Keratinocyte (primary cell): ENCODE data around the gene GJC1. TPM values are rescaled to one million over a fixed set of nuclear protein-coding genes. Genes with fewer than 3 reads are reported as not detected.
A peak's percentile ranks its signal among the peaks of the same experiment; 100 is the strongest.

Experiments
- DNase-seq: peaks from one replicate; pipeline ENCODE4 v3.0.0-alpha.2; 2011; ENCODE audit warnings: low read depth, missing footprints, low spot score
- FAIRE-seq: peaks from 2 replicates; lab custom pipeline; 2011; peaks lifted over from hg19 to GRCh38; lab: Jason Lieb, UNC
- H2AFZ ChIP-seq: 2 replicates; pipeline ENCODE4 v1.6.0; 2012; ENCODE audit warnings: low read length, control low read depth, inconsistent platforms; ENCODE audit not compliant: control insufficient read depth
- H3K27ac ChIP-seq: 2 replicates; pipeline ENCODE4 v1.5.1; 2011; ENCODE audit warnings: low read length; ENCODE audit not compliant: control insufficient read depth, insufficient read depth
- H3K27me3 ChIP-seq: 3 replicates; pipeline ENCODE4 v1.6.0; 2011; ENCODE audit warnings: low read length; ENCODE audit not compliant: control insufficient read depth, insufficient read depth; ENCODE audit errors: extremely low read depth
- H3K36me3 ChIP-seq, 2 experiments: 2 replicates in 1 of 2; 3 replicates in 1 of 2; pipeline ENCODE4 v1.5.1; 2011; ENCODE audit warnings: low read length in 2 of 2, mild to moderate bottlenecking in 1 of 2; ENCODE audit not compliant: control insufficient read depth in 2 of 2, insufficient read depth in 2 of 2; ENCODE audit errors: extremely low read depth in 1 of 2
- H3K4me1 ChIP-seq: 3 replicates; pipeline ENCODE4 v1.5.1; 2011; ENCODE audit warnings: low read length; ENCODE audit not compliant: control insufficient read depth, insufficient read depth; ENCODE audit errors: extremely low read depth
- H3K4me2 ChIP-seq: 3 replicates; pipeline ENCODE4 v1.6.0; 2011; ENCODE audit warnings: low read depth, low read length; ENCODE audit not compliant: control insufficient read depth, insufficient read depth; ENCODE audit errors: extremely low read depth
- H3K4me3 ChIP-seq, 3 experiments: fragments of 200-600 bp in 1 of 3; sonication (generic) in 1 of 3; 2 replicates in 2 of 3; 3 replicates in 1 of 3; pipeline ENCODE4 v1.5.1; 2011 to 2016; ENCODE audit warnings: low read length in 3 of 3, mild to moderate bottlenecking in 3 of 3, control low read depth in 2 of 3, inconsistent platforms in 1 of 3, low read depth in 1 of 3, mixed read lengths in 1 of 3, mixed run types in 1 of 3, moderate library complexity in 1 of 3; ENCODE audit not compliant: control insufficient read depth in 2 of 3, insufficient read depth in 2 of 3; ENCODE audit errors: extremely low read depth in 1 of 3
- H3K79me2 ChIP-seq: 2 replicates; pipeline ENCODE4 v1.6.0; 2012; ENCODE audit warnings: low read length; ENCODE audit not compliant: control insufficient read depth, insufficient read depth
- H3K9ac ChIP-seq: 3 replicates; pipeline ENCODE4 v1.6.0; 2011; ENCODE audit warnings: low read length; ENCODE audit not compliant: control insufficient read depth, insufficient read depth; ENCODE audit errors: extremely low read depth
- H3K9me1 ChIP-seq: 3 replicates; pipeline ENCODE4 v1.6.0; 2011; ENCODE audit warnings: low read length; ENCODE audit not compliant: control insufficient read depth, insufficient read depth; ENCODE audit errors: extremely low read depth
- H3K9me3 ChIP-seq: 2 replicates; pipeline ENCODE4 v1.5.1; 2012; ENCODE audit warnings: low read depth, low read length; ENCODE audit not compliant: control insufficient read depth
- H4K20me1 ChIP-seq: 3 replicates; pipeline ENCODE4 v1.6.0; 2011; ENCODE audit warnings: low read length; ENCODE audit not compliant: control insufficient read depth, insufficient read depth; ENCODE audit errors: extremely low read depth
- EZH2 ChIP-seq: IDR thresholded peaks from one replicate; pipeline ENCODE4 v1.6.1; 2012; ENCODE audit warnings: inconsistent platforms, mild to moderate bottlenecking, low read length, moderate library complexity
- dilution Hi-C: fragments of 300-500 bp; cut with MboI; formaldehyde crosslinking; loops from one replicate; pipeline ENCODE4 v1.7.0; 2020; ENCODE audit warnings: low sequenced_read_pairs; ENCODE audit not compliant: extremely low pct_ligation_motif_present
- polyA minus RNA-seq, 3 experiments: library from RNA; depleted of rRNA, polyadenylated mRNA; stranded (reverse); fragments of >200 nt; gene quantifications; 1 replicate in 1 of 3; 2 replicates in 1 of 3; 3 replicates in 1 of 3; pipeline ENCODE4 v1.2.3, GENCODE V29; 2011
- polyA plus RNA-seq, 5 experiments: library from polyadenylated mRNA; depleted of rRNA in 3 of 5; stranded (reverse) in 3 of 5; stranded (forward) in 1 of 5; unstranded in 1 of 5; fragments of >200 nt; gene quantifications; 1 replicate in 1 of 5; 2 replicates in 3 of 5; 3 replicates in 1 of 5; pipeline versions ENCODE4 v1.2.1 to v1.2.3, GENCODE V29; 2011 to 2012; ENCODE audit warnings: missing spikeins in 2 of 5, low read depth in 1 of 5, low replicate concordance in 1 of 5
- TF ChIP-seq, protein P1 (sequence below), 3 experiments: IDR thresholded peaks in 1 of 3; conservative IDR thresholded peaks in 1 of 3; optimal IDR thresholded peaks in 1 of 3; 2 replicates in 2 of 3; 3 replicates in 1 of 3; pipeline versions ENCODE3 to v1.5.1; 2011; ENCODE audit warnings: low read length in 3 of 3, mild to moderate bottlenecking in 3 of 3, moderate library complexity in 2 of 3, control low read depth in 1 of 3, inconsistent platforms in 1 of 3; ENCODE audit not compliant: insufficient read depth in 2 of 3; ENCODE audit errors: extremely low read depth in 1 of 3

The GJC1 gene
- polyA plus RNA-seq = 6.5 to 17.1 TPM (median 11.1 TPM) in 3 replicates
- polyA plus RNA-seq (2011; ENCODE audit: low read depth) = 3.8 TPM
- polyA plus RNA-seq (2011; cell fraction: cytosol; rRNA removed) = 4.0 and 6.4 TPM in 2 replicates
- 17.4 and 18.2 TPM in 2 replicates for polyA plus RNA-seq (2011; cell fraction: nucleus; rRNA removed)
- polyA plus RNA-seq (2012; ENCODE audit: low replicate concordance) = 4.6 and 16.1 TPM in 2 replicates
- polyA minus RNA-seq = 23.8 to 26.1 TPM (median 25.0 TPM) in 3 replicates
- polyA minus RNA-seq (2011; cell fraction: cytosol; rRNA and poly(A)+ RNA removed) = 6.3 TPM
- polyA minus RNA-seq (2011; cell fraction: nucleus; rRNA and poly(A)+ RNA removed) = 9.0 and 20.6 TPM in 2 replicates

DNA sequence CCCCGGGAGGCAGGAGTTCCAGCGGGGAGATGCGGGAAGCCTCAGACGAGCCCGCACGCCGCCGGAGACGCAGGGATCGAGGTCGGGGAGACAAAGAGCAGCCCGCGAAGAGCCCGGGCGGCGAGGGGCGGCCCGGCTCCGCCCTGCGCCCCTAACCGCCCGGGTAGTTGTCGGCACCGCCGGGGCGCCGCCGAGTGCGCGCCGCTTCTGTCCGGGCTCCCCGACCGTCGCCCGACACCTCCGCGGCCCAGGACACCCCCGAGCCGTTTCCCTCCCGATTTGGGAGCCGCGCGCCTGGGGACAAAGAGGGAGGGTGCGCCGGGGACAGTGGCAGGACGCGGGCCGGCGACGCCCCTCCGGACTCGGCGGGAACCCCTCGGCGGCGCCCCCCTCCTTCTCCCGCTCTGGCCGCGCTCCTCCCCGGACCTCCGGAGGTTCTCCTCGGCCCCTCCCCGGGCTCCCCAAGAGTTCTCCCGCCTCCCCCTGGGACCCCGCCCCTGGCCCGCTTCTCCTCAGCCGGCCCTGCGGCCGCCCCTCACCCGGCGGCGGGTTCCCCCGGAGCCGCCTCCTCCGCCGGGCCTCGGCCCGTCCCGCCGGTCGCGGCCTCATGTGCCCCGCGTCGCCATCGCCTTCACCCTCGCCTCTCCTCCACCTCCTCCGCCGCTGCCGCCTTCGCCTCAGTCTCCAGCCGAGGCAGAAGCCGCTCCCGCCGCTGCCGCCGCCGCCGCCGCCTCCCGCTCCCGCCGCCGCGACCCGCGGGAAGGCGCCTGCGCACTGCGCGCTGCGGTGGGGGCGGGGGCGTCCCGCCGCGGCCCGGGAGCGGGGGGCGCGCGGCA, at the start of gene GJC1:
Gene GJC1, minus strand, starts transcription at position 765 of the 836 bp plus-strand sequence. CDS start 24,470 bp downstream, outside the sequence.
- peak within 1 kb of the TSS; percentile 98 for H3K4me2 ChIP-seq
- H3K79me2 ChIP-seq = peaks cover 49% of the 10 kb centered on the region
- DNase-seq = no peak
- no peaks in the 10 kb centered on the region for H3K27me3 ChIP-seq
- peak within 1 kb of the TSS; percentile 82 for H2AFZ ChIP-seq
- H3K4me3 ChIP-seq = peak within 1 kb of the TSS; percentile 79 to 95 (median 91)
- H3K36me3 ChIP-seq = no peaks in the 10 kb centered on the region
- H3K4me1 ChIP-seq = peaks cover 17% of the 10 kb centered on the region
- peak within 1 kb of the TSS; percentile 70 for H3K27ac ChIP-seq
- FAIRE-seq = no peak
- no peaks in the 10 kb centered on the region for H3K9me3 ChIP-seq
- H3K9ac ChIP-seq = peak within 1 kb of the TSS; percentile 85
- H3K9me1 ChIP-seq = no peaks in the 10 kb centered on the region
- no peaks in the 10 kb centered on the region for H4K20me1 ChIP-seq
- TF ChIP-seq EZH2 = no peak
- TF ChIP-seq, protein P1, sequence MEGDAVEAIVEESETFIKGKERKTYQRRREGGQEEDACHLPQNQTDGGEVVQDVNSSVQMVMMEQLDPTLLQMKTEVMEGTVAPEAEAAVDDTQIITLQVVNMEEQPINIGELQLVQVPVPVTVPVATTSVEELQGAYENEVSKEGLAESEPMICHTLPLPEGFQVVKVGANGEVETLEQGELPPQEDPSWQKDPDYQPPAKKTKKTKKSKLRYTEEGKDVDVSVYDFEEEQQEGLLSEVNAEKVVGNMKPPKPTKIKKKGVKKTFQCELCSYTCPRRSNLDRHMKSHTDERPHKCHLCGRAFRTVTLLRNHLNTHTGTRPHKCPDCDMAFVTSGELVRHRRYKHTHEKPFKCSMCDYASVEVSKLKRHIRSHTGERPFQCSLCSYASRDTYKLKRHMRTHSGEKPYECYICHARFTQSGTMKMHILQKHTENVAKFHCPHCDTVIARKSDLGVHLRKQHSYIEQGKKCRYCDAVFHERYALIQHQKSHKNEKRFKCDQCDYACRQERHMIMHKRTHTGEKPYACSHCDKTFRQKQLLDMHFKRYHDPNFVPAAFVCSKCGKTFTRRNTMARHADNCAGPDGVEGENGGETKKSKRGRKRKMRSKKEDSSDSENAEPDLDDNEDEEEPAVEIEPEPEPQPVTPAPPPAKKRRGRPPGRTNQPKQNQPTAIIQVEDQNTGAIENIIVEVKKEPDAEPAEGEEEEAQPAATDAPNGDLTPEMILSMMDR (optimal IDR thresholded peaks at IDR 0.05 in 1 of 3, IDR thresholded peaks at IDR 0.05 in 1 of 3, conservative IDR thresholded peaks at IDR 0.05 in 1 of 3; ENCODE audit: extremely low read depth in 1 of 3, insufficient read depth in 2 of 3, low read length in 3 of 3) = no peak
- dilution Hi-C loops = no loop called here

DNA sequence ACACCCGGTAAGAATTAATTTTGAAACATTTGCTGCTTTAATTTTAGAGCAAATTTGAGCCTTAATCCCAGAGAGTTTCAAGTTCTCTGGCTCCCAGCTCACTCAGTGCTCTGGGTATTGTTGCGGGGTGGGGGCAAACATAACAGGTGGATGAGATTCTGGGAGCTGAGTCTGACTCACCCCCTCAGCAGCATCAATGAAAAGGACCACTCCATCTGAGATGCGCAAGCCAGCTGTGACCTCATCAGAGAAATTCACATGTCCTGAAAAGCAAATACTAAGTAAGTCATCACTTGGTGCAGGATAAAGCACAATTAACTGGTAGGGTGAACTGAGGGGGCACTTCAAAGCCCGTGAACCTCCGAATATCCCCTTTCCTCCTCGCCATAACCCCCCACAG, 49.3 kb upstream of the GJC1 start:
- Histone ChIP-seq H3K9me1 (no peaks in the 10 kb centered on the region), H4K20me1 (no peaks in the 10 kb centered on the region), H3K9me3 (no peaks in the 10 kb centered on the region), H3K27me3 (no peaks in the 10 kb centered on the region), H3K4me1 (no peaks in the 10 kb centered on the region), H2AFZ (no peak overlapping the region), H3K4me2 (no peak overlapping the region), H3K4me3 (no peak overlapping the region), H3K9ac (no peak overlapping the region), H3K79me2 (no peaks in the 10 kb centered on the region), H3K27ac (no peak overlapping the region), H3K36me3 (peaks cover 35 to 39% of the 10 kb centered on the region in 2 experiments)
- FAIRE-seq = no peak
- dilution Hi-C loops = no loop called here
- TF ChIP-seq, protein P1 (optimal IDR thresholded peaks at IDR 0.05 in 1 of 3, IDR thresholded peaks at IDR 0.05 in 1 of 3, conservative IDR thresholded peaks at IDR 0.05 in 1 of 3; ENCODE audit: extremely low read depth in 1 of 3, insufficient read depth in 2 of 3, low read length in 3 of 3) = no peak
- no peak for TF ChIP-seq EZH2
- DNase-seq = no peak
